Stimulated activated memory B cell treated with anti-CD40 and anti-IgM and Interleukin-4, amounts not matched to agents 10 μg/mL and 1 μg/mL and 100 μg/mL, for 72 hours (primary cell): ENCODE measurements around the gene BEND7.

ENCODE experiments used
- ATAC-seq: fragments of 150-1000 bp; cut with Tn5 transposase; 2 replicates; pipeline ENCODE4 v1.10.0; 2021
- H3K27ac Mint-ChIP-seq: one replicate; pipeline ENCODE4 v1.8.0; 2022; ENCODE audit warnings: mild to moderate bottlenecking, mixed read lengths
- H3K27me3 Mint-ChIP-seq: one replicate; pipeline ENCODE4 v1.8.0; 2022; ENCODE audit warnings: mixed read lengths
- H3K36me3 Mint-ChIP-seq: one replicate; pipeline ENCODE4 v1.8.0; 2022; ENCODE audit warnings: mixed read lengths
- H3K4me1 Mint-ChIP-seq: one replicate; pipeline ENCODE4 v1.8.0; 2022; ENCODE audit warnings: mixed read lengths
- H3K4me3 Mint-ChIP-seq: one replicate; pipeline ENCODE4 v1.8.0; 2022; ENCODE audit warnings: mild to moderate bottlenecking, moderate library complexity, mixed read lengths
- H3K9me3 Mint-ChIP-seq: one replicate; pipeline ENCODE4 v1.8.0; 2022; ENCODE audit warnings: mixed read lengths

The BEND7 gene

GRCh38 chr10:13529714-13529973, 830 bp upstream of the BEND7 start:
- ATAC-seq = no peak
- H3K4me3 Mint-ChIP-seq = no peak overlapping the region
- no peaks in the 10 kb centered on the region for H3K9me3 Mint-ChIP-seq
- H3K27ac Mint-ChIP-seq = no peak overlapping the region
- peaks cover 16% of the 10 kb centered on the region for H3K4me1 Mint-ChIP-seq
- peaks cover 46% of the 10 kb centered on the region for H3K27me3 Mint-ChIP-seq
- H3K36me3 Mint-ChIP-seq = no peaks in the 10 kb centered on the region

GRCh38 chr10:13528123-13528874, 515 bp downstream of the BEND7 start:
- Mint-ChIP-seq H3K9me3 (no peaks in the 10 kb centered on the region), H3K27me3 (peaks cover 59% of the 10 kb centered on the region), H3K4me3 (peak overlapping the region; percentile 46), H3K27ac (no peak overlapping the region), H3K4me1 (peaks cover 16% of the 10 kb centered on the region), H3K36me3 (no peaks in the 10 kb centered on the region)
- peak; percentile 5 for ATAC-seq

DNA sequence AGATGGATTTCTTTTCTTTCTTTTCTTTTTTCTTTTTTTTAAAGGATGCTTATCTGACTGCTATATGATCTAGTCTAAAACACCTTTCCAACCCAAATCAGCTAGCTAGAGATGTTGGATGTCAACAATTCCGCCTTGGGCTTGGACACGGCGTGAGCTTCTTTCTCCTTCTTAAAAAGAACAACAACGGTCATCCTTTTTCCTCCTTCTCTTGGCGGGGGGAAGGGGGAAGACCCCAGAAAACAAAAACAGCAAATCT, 1.0 kb downstream of the BEND7 start:
- Mint-ChIP-seq H3K36me3 (no peaks in the 10 kb centered on the region), H3K27me3 (peaks cover 64% of the 10 kb centered on the region), H3K27ac (no peak overlapping the region), H3K4me1 (peaks cover 16% of the 10 kb centered on the region), H3K4me3 (peak overlapping the region; percentile 46), H3K9me3 (no peaks in the 10 kb centered on the region)
- ATAC-seq = no peak

GRCh38 chr10:13526948-13527863, 1.6 kb downstream of the BEND7 start:
- Mint-ChIP-seq H3K27ac (no peak overlapping the region), H3K27me3 (peaks cover 60% of the 10 kb centered on the region), H3K9me3 (no peaks in the 10 kb centered on the region), H3K36me3 (no peaks in the 10 kb centered on the region), H3K4me1 (peaks cover 16% of the 10 kb centered on the region), H3K4me3 (peak overlapping the region; percentile 46)
- no peak for ATAC-seq

GRCh38 chr10:13525663-13526062, 3.2 kb downstream of the BEND7 start:
- Mint-ChIP-seq H3K4me1 (peaks cover 16% of the 10 kb centered on the region), H3K27ac (no peak overlapping the region), H3K9me3 (no peaks in the 10 kb centered on the region), H3K4me3 (no peak overlapping the region), H3K36me3 (no peaks in the 10 kb centered on the region), H3K27me3 (peaks cover 62% of the 10 kb centered on the region)
- ATAC-seq = no peak

DNA sequence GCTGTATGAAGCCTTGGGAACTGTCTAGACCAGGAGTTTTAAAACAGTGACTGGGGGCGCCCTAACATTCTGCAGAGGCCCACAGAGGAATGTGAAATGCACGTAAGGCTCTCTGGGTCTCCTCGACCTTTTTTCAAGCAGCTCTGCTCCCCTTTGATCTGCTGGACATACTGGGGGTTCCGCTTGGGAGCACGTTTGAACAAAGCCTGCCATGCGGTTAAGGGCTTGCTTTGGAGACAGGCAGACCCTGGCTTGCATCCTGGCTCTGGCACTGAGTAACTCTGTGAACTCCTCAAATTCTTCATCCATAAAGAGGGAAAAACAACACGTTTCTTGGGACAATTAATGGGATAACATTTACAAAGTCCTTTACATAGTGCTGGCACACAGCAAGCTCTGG, 7.8 kb downstream of the BEND7 start:
- no peaks in the 10 kb centered on the region for H3K36me3 Mint-ChIP-seq
- no peaks in the 10 kb centered on the region for H3K9me3 Mint-ChIP-seq
- peaks cover 67% of the 10 kb centered on the region for H3K27me3 Mint-ChIP-seq
- ATAC-seq = no peak
- no peak overlapping the region for H3K27ac Mint-ChIP-seq
- no peak overlapping the region for H3K4me3 Mint-ChIP-seq
- H3K4me1 Mint-ChIP-seq = no peaks in the 10 kb centered on the region

GRCh38 chr10:13520194-13520593, 8.6 kb downstream of the BEND7 start:
- Mint-ChIP-seq H3K4me3 (no peak overlapping the region), H3K27me3 (peaks cover 65% of the 10 kb centered on the region), H3K4me1 (no peaks in the 10 kb centered on the region), H3K36me3 (no peaks in the 10 kb centered on the region), H3K9me3 (no peaks in the 10 kb centered on the region), H3K27ac (no peak overlapping the region)
- ATAC-seq = no peak

GRCh38 chr10:13518076-13518692, 10.6 kb downstream of the BEND7 start:
- H3K9me3 Mint-ChIP-seq = no peaks in the 10 kb centered on the region
- H3K4me3 Mint-ChIP-seq = no peak overlapping the region
- H3K27ac Mint-ChIP-seq = no peak overlapping the region
- H3K27me3 Mint-ChIP-seq = peaks cover 59% of the 10 kb centered on the region
- no peaks in the 10 kb centered on the region for H3K36me3 Mint-ChIP-seq
- ATAC-seq = no peak
- no peaks in the 10 kb centered on the region for H3K4me1 Mint-ChIP-seq

DNA sequence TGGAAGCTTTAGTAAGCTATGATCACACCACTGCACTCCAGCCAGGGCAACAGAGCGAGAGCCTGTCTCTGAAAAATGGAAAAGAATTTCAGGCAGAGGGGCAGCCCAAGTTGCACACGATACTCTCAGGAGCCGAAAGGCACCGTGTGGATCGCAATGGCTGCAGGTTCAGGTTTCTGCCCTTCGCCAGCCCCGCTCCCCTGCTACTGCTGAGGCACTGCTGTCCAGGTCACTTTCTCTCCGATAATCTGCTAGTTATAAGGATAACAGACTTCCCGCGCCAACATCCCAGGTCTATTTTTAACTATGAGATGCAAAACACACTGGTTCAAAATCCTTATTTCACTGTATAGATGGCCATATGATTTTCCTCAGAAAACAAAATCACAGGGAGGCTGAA, 11.1 kb downstream of the BEND7 start:
- H3K36me3 Mint-ChIP-seq = no peaks in the 10 kb centered on the region
- no peak overlapping the region for H3K27ac Mint-ChIP-seq
- ATAC-seq = no peak
- no peak overlapping the region for H3K4me3 Mint-ChIP-seq
- H3K9me3 Mint-ChIP-seq = no peaks in the 10 kb centered on the region
- peaks cover 60% of the 10 kb centered on the region for H3K27me3 Mint-ChIP-seq
- H3K4me1 Mint-ChIP-seq = no peaks in the 10 kb centered on the region

DNA sequence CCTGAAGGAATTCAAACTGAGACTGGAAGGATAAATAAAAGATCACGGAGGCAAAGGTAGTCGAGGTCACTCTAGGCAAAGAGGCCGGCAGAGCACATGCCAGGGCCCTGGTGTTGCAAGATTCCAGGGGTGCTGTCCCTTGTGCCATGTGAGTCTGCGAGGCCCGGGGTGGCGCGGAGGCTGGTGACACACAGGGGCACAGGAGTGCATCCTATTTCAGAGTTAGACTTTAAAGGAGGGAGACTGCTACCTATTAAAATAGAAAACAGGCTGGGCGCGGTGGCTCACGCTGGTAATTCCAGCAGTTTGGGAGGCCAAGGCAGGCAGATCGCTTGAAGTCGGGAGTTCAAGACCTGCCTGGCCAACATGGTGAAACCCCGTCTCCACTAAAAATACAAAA, 12.6 kb downstream of the BEND7 start:
- Mint-ChIP-seq H3K36me3 (no peaks in the 10 kb centered on the region), H3K27ac (no peak overlapping the region), H3K27me3 (peaks cover 55% of the 10 kb centered on the region), H3K9me3 (no peaks in the 10 kb centered on the region), H3K4me1 (no peaks in the 10 kb centered on the region), H3K4me3 (no peak overlapping the region)
- ATAC-seq = no peak

DNA sequence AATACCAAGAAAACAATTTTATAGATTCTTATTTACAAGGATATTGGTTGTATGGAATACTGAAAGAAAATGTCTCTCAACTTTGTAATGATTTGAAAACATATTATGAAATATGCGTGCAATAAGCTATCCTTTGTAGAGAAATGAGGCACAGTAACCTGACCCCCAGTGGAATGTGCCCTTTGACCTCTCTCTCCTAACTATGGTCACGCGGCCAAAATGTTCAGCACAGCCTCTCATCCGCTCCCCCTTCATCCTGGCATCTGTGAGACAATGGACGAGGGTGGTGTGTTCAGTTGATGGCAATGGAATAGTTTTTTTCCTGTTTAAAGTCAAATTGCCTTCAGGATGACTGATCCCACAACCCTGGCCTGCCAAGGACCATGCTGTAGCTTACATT, 13.3 kb downstream of the BEND7 start:
- Mint-ChIP-seq H3K27ac (no peak overlapping the region), H3K27me3 (peaks cover 52% of the 10 kb centered on the region), H3K9me3 (no peaks in the 10 kb centered on the region), H3K4me3 (no peak overlapping the region), H3K36me3 (no peaks in the 10 kb centered on the region), H3K4me1 (no peaks in the 10 kb centered on the region)
- no peak for ATAC-seq

GRCh38 chr10:13514296-13514695, 14.5 kb downstream of the BEND7 start:
- Mint-ChIP-seq H3K9me3 (no peaks in the 10 kb centered on the region), H3K27ac (no peak overlapping the region), H3K4me3 (no peak overlapping the region), H3K4me1 (no peaks in the 10 kb centered on the region), H3K36me3 (no peaks in the 10 kb centered on the region), H3K27me3 (peaks cover 44% of the 10 kb centered on the region)
- no peak for ATAC-seq

- peaks cover 35% of the 10 kb centered on the region for H3K27me3 Mint-ChIP-seq
- H3K27ac Mint-ChIP-seq = no peak overlapping the region
These were observed 16.2 kb downstream of the BEND7 start for GRCh38 chr10:13512564-13512963.

DNA sequence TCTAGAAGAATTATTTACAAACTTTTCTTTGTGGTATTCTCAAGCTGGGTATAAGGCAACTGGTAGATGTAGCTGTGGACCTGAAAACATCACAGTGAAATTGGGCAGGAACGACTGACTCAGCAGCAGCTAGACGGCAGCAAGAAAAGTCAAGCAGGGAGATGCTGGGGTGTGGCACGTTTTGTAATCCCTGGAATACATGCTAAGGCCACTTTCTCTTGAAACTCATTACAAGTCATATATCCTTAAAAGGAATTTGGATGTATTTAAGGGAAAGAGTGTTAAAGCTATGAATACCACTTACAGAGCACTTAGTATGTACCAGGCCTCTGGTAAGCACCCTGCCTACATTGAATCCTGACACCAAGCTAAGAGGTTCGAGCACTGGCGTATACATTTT, 17.4 kb downstream of the BEND7 start:
- Mint-ChIP-seq H3K9me3 (no peaks in the 10 kb centered on the region), H3K27ac (no peak overlapping the region), H3K4me3 (no peak overlapping the region), H3K27me3 (peaks cover 31% of the 10 kb centered on the region), H3K36me3 (no peaks in the 10 kb centered on the region), H3K4me1 (no peaks in the 10 kb centered on the region)
- ATAC-seq = no peak

More at GRCh38 chr10:13512564-13512963, 16.2 kb downstream of the BEND7 start:
- Mint-ChIP-seq H3K36me3 (no peaks in the 10 kb centered on the region), H3K9me3 (no peaks in the 10 kb centered on the region), H3K4me1 (no peaks in the 10 kb centered on the region), H3K4me3 (no peak overlapping the region)
- ATAC-seq = no peak

DNA sequence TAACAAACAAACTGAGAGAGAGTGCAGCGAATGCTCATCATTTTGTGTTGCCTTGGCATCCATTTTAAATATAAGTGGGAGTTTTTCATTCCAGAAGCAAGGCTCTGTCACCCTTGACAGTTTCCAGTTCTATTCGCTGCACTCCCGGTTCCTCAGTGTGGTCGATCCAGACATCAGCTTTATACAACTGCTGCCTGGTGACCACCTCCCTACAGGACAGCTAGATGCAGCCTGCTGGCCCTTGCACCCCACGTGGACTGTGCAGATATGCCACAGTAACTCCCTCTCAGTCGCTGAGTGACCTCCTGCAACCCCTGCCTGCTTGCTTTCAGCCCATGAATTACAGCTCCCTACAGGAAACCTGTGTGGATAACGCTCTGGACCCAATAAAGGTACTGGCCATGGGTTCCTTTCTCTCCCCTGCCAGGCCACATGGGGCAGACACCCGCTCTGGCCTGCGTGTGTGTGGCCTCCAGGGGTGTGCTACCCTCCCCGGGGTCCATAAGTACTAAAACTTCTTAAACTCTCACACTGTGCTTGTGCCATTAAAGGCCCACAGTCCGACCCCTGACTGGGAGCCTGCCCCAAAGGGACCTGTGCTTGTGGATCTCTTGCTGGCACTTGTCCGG, 23.6 kb downstream of the BEND7 start:
- Mint-ChIP-seq H3K4me1 (peaks cover 6% of the 10 kb centered on the region), H3K27me3 (peaks cover 35% of the 10 kb centered on the region), H3K4me3 (no peak overlapping the region), H3K9me3 (no peaks in the 10 kb centered on the region), H3K27ac (no peak overlapping the region), H3K36me3 (no peaks in the 10 kb centered on the region)
- no peak for ATAC-seq
